DMS79 (cell line): Measurements from ENCODE around the gene PARD3.

Experiments used
- DNase-seq: peaks from one replicate; lab custom pipeline; 2025; lab: John Stamatoyannopoulos, UW

PARD3 gene

DNA sequence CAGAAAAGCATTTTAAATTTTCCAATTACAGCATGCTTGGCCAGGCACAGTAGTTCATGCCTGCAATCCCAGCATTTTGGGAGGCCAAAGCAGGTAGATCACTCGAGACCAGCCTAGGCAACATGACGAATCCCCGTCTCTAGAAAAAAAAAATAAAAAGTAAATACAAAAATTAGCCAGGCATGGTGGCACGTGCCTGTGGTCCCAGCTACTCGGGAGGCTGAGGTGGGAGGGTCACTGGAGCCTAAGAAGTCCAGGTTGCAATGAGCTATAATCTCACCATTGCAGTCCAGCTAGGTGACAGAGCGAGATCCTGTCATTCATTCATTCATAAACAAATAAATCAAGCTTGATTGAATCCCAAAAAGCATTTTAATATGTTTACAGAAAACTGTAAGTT is 234.9 kb downstream of the PARD3 start:
- no peak for DNase-seq

DNA sequence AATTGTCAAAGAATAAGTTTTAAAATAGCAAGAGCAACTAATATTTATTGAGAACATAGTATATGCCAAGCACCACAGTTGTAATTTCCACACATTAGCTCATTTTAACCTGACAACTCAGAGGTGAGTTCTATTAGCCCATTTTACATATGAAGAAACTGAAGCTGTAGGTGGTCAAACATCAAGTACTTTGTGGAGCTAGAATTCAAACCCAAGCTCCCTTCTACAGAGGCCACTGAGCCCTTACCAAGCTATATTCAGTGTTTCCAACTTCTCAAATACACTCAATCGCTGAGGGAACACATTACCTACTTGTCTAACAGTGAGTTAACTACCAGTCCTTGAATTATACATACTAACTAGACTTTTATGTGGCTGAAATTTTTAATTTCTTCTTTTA is 236.6 kb downstream of the PARD3 start:
- no peak for DNase-seq

DNA sequence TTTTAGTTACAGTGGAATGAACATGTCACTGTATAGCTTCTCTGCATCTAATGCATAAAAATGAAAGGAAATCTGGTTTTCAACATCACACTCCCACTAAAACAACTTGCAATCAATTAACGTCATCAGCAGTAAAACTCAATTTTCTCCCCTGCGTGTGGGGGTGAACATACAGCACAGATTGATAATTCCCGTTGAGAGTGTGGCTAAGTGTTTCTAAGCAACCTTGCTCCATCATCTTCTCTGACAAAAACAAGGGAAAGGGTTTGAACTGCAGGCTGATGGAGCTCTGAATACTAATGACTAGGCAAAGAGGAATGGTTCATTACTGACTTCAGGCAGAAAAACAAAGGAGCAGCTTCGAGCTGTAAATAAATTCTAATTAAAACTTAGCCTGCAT is 238.3 kb downstream of the PARD3 start:
- no peak for DNase-seq

DNA sequence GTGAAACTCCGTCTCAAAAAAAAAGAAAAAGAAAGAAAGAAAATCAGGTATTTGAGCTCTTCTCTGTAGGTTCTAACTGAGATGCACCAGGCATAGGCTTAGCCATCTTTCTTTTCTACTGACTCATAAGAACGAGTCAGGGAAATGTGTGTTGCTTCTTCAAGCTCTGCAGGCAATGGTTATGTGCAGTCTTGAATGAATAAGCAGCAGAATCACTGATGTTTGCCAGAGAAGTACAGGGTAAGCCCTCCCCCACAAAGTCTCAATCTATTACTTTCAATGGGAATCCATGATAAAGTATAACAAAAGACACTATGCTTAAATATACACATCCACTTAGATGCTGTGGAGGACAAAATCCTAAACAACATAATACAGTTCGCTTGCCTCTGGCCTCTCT is 239.2 kb downstream of the PARD3 start:
- no peak for DNase-seq

DNA sequence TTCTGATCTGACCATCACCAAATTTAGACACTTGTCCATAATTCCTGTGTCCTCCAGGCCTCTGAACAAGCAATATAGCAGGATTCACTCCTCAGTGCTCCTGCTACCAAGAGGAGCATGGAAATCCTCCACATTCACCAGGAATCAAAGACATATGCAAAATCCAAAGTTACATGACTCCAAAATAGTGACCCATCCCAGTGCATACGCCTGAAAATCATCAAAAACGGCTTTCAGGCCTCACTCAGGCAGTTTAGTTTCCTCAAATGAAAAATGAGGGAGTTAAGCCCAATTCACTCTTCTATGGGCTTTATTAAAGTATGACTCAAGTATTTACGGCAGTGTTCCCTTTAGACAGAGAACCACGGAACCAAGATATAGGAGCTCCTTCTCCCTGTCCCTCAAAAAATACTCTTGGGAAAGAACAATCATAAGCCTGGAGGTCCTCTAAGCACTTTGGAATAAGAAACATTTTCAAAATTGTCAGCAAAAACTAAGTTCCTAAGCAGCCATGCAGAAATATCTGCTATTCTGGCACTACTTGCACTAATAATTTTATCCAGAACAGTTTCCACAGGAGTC is 240.7 kb downstream of the PARD3 start:
- no peak for DNase-seq

DNA sequence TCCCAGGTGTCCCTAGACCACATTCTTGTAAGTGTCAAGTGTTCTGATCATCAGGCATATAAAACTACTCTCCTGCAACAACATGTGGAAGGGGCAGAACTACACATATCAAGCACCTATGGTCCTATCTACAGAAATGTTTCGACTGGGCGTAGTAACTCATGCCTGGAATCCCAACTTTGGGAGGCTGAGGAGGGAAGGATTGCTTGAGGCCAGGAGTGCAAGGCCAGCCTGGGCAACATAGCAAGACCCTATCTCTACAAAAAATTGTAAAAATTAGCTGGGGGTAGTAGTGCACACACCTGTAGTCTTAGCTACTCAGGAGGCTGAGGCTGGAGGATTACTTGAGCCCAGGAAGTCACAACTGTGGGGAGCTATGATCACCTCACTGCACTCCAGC is 244.2 kb downstream of the PARD3 start:
- no peak for DNase-seq

DNA sequence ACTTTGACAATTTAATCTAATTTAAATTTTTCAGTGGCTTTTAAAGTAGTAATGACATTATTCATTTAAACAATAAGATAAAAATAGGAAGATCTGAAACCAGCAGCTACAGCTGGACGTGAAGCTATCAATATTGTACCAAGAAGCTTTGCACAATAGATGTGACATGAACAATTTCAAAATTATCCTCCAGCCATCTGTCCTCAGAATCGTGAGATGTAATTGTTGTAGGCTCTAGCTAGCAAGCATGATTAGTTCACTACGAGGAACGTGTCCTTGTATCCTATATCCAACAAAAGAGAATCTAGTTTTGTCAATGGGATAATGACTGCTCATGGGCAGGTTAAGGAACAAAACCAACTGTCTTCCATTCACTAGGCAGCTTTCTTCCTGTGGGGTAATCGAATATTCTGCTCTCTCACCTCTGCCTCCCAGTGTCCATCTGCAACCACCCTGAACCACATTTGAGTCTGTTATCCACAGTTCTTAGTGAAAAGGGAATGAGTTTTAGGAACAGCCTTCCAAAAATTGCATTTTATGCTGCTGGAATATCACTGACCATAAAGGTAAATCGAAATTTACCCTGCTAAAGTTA is 247.3 kb downstream of the PARD3 start:
- no peak for DNase-seq

DNA sequence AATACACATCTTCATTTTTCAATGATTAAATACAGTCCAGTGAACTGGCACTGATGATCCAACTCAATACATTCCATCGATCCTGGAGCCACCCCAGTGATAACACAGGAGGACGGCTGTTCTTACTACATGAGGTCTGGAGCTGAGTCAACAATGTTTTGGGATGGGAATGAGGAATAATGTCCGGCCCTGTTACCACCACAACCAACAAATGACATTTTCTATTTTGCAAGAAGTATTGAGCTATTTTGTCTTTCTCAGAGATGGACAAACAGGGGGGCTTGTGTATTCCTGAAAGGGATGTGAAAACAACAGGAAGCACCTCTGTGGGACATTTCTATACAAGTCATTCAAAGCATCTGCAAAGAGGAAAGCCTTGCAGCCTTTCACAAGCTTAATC is 249.2 kb downstream of the PARD3 start:
- no peak for DNase-seq

DNA sequence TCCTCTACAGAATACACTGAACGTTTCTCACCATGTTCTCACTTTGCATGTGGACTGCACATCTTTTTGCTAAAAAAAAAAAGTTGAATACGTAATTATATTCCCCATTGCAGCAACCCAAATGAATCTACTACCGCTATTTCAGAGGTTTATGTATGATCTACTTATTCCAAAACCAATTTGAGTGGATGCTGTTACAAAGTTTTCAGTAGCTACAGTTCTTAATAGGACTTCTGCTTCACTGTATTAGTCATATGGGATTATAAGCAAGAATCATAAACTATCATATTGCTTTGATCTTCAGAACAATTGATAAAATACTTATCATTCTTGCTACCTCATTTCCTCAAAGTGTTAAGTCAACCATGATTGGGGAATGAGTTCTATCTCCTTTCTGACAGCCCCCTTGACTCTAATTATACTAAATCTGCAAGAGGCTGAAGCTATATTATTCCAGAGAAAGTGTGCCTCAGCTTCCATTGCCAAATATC is 257.0 kb downstream of the PARD3 start:
- no peak for DNase-seq

DNA sequence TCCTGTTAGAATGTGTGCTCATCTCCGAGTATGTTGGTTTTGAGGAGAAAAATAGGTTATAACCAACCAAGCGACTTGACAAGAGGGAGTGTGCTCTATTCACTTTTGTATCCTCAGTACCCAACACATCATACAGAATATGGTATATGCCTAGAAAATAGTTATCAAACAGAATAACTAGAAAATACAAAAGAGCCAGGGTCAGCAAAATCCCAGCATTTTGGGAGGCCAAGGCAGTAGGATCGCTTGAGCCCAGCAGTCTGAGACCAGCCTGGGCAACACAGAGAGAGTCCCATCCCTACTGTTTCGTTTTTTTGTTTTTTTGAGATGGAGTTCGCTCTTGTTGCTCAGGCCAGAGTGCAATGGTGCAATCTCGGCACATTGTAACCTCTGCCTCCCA is 257.9 kb downstream of the PARD3 start:
- DNase-seq = no peak

DNA sequence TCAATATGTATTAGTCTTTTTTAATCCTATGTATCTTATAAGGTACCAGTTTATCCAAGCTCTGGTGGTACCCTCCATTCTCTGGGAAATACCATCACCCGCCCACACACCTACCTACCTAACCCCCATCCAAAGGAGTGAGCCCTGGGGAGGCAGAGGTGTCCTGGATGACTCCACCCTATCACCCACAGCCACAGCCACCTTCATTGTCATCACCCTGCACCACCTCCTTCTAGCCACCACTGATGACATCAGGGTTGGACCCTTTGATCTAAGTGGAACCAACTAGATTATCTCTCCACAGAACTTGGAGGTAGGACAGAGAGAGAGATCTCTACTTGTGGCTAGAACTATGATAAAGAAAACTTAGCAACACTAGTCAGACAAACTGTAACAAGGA is 259.4 kb downstream of the PARD3 start:
- no peak for DNase-seq

DNA sequence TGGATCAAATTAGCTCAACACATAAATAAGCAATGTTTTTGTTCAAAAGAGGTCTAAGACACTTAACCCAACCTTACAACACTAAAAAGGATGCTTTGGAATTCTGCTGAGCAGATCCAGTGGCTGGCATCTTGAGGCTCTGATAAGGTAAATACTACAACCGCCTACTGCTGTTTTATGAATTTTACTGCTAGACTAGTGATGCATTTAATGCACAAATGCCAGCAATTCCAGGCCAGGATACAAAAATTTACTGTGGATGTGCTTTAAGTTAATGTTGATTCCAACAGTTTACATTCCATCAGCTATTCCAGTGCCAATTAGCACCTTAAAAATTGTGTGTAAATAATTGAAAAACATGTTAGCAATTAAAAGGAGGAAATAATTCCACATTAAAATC is 261.3 kb downstream of the PARD3 start:
- DNase-seq = no peak

DNA sequence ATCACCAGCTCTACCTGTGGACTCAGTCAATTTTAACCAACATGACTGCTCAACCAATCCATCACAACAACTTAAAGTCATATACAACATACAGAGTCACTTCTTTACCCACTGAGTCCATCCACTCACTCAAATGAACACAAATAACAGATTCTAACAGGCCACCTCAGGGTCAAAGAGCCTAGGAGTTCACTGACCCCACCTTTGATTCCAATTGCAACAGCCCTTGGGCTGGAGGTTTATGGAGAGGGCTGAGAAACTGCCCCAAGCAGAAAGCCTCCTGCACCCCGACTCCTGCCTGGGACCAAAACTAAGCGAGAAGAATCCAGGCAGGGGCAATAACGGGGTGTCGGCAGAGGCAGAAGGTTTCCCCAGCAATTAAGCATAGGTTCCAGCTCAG is 263.8 kb downstream of the PARD3 start:
- DNase-seq = no peak

DNA sequence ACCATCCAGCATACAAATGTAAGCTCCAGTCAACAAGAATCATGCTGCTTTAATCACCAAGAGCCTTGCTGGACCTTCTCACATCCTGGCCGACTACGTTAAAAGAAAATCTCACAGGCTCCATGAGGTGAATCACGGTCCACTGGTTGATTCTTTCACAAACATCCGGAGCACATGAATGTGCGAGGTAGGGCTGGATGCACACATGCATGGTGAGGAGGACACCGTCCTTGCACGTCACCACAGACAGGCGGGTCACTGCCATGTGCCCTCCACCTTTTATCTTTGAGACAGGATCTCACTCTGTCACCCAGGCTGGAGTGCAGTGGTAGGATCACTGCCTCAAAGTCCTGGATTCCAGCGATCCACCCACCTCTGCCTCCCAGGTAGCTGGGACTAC is 265.1 kb downstream of the PARD3 start:
- no peak for DNase-seq

DNA sequence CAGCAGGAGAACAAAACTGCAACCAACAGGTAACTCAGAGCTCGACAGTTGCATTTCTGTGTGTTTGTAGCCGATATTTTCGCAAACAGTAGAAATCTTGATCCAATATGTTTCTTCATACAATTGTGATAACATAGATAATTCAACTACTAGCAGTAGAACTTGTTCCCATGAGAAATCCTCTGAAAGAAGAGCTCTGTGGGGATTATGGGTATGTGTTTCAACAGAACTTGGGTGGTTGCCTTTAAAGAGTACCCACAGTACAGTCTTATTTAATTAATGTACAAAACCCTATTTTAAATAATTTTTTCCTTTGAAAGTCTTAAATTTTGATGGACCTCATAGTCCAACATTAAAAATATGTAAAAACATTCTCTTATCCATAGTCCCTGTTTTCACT is 266.1 kb downstream of the PARD3 start:
- DNase-seq = no peak

DNA sequence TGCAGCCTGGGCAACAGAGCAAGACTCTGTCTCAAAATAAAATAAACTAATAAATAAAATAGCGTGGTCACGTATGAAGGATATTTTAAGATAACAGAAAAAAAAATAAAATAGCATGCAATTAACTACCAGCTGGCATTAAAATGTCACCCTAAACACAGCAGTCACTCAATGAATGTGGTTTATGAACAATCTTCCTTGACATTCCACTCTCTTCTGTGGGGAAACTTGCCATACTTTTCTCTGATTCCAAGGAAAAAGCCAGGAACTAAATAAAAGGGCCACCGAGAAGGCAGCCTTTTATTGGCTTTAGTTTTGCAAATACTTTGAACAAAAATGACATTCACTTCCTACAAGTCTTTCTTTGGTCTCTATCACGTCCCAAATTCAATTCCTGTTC is 266.6 kb downstream of the PARD3 start:
- DNase-seq = no peak

DNA sequence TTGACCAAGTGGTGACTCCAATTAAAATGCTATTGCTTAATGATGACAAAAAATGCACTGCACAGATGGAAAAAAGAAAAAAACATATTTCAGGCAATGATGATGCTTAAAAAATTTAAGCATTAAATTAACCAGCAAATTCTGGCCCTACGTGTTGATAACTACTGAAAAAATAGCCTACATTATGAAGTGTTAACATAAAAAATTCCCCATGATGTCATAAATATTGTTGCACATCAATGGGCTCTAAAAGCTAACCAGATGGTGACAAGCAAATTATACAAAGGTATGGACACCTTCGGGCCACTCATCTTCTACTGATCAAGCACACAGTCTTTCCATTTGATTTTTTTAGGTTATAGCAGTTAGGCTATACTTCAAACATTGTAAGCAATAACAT is 267.4 kb downstream of the PARD3 start:
- no peak for DNase-seq

DNA sequence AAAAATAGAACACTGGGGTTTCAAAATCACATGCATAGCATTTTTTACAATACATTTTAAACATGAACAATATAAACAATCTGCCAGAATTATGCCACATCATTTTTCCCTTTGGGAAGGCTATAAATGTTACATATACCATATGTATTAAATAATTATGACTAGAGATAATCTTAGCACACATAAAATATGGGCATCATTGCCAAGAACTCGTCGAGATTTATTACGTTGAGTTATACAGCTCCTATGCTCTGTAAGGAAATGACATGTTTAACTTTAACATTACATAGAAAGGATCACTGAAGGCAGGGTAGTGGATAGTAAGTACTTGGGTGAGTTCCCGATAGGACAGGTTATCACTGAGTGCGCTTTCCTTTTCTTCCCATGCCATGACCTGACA is 267.8 kb downstream of the PARD3 start:
- no peak for DNase-seq

DNA sequence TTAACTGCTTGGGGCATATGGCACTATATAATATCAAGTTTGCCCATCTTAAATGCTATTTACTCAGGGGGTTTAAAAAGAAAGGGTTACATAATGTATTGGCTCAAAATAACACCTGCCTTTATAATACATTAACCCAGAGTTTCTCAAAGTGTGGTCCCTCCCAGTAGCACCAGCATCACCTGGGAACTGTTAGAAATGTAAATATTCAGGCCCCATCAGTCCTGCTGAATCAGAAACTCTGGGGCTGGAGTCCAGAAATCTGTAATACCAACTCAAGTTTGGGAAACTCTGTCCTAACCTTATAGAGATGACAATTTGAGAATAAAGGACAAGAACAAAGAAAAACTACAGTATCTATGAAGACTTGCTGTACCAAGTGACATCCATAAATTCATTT is 270.7 kb downstream of the PARD3 start:
- DNase-seq = no peak

DNA sequence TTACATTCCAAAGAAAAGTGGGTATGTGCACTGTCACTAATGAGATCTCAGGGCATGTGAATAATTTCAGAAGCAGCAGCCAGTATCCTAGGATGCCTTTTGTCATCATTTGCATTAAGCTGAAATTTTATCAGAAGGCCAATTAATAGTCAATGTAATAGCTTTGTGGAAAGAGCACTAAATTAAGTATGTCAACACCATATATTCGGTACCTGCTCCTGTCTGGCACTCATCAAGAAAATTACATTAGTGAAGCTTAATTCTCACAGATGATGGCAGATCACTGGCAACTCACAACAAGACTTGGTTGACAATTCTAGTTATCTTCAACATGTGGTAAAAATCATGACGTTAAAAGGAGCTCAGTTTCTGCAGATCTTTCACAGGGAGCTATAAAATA is 271.4 kb downstream of the PARD3 start:
- no peak for DNase-seq

DNA sequence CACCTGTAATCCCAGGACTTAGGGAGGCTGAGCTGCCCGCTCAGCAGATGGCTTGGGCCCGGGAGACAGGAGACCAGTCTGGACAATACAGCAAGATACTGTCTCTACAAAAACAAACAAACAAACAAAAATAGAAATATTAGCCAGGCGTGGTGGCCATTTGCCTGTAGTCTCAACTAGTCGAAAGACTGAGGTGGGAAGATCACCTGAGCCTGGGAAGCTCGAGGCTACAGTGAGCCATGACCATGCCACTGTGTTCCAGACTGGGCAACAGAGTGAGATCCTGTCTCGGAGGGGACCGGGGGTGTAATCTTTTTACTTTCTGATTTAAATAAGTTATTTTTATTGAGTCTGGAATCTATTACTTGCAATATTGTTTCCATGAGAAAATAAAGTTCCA is 274.6 kb downstream of the PARD3 start:
- no peak for DNase-seq

DNA sequence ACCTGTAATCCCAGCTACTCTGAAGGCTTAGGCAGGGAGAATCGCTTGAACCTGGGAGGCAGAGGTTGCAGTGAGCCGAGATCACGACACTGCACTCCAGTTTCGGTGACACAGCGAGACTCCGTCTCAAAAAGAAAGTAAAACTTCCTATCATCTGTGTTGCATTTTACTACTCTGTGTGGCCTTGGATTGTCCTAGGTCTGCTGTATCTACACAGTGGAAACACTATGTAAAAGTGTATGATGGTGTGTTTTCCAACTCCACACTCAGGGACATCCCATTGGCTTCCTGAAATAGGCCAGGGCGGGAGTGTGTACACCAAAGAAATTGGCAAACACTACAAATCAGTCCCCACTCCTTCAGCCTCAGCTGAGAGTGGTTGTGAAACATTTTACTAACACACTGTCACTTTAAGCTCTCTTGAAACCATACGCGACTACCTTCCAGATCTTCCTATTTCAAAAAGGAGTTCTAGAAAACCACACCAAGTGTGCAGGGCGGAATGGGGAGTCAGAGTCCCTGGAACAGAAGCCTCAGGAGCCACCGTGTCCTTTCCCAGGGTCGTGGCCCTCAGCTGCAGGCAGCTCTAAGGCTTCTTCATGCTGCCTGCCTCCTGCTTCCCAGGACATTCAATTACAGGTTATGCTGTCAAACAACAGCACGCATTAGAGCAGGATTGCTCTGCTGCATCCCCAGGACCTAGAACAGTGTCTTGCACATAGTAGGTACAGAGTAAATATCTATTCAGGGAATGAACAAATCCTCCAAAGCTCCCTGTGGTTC is 275.4 kb downstream of the PARD3 start:
- DNase-seq = no peak

DNA sequence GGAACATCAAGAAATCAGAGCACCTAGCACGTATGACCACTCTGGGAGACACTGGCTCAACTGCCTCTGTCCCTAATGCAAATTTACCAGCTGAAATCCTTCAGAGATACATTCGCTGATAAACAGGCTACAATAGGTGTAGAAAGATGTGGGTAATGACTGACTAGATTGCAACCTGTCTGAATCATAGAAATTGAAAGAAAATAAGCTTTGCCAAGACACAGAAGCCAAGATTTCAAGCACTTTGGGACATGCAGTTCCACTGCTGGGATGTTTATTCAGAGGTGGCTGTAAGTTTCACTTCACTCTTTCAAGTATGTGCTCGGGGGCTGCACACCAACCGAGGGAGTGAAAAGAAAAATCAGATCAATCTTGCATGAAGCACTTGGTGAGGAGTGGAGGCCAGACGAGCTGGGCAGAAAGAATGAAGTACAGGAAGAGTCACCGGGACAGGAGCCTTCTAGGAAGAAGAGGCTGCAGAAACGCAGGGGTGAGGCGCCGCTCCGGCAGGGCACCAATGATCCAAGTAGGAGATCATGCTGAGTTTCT is 276.7 kb downstream of the PARD3 start:
- DNase-seq = no peak
